Measurements from ENCODE around the gene TMA7B.

TMA7B gene

GRCh38 chr22:39994566-39995392, 34.6 kb downstream of the TMA7B start, which contains the start of gene FAM83F:
Gene FAM83F, plus strand, starts transcription at chr22:39994954. Its CDS starts 89 bp downstream, at chr22:39995043.
- H3K27ac ChIP-seq, result peak within 1 kb of the TSS; percentile 86

GRCh38 chr22:39995393-39996252, 35.4 kb downstream of the TMA7B start:
- TF ChIP-seq, protein P1, sequence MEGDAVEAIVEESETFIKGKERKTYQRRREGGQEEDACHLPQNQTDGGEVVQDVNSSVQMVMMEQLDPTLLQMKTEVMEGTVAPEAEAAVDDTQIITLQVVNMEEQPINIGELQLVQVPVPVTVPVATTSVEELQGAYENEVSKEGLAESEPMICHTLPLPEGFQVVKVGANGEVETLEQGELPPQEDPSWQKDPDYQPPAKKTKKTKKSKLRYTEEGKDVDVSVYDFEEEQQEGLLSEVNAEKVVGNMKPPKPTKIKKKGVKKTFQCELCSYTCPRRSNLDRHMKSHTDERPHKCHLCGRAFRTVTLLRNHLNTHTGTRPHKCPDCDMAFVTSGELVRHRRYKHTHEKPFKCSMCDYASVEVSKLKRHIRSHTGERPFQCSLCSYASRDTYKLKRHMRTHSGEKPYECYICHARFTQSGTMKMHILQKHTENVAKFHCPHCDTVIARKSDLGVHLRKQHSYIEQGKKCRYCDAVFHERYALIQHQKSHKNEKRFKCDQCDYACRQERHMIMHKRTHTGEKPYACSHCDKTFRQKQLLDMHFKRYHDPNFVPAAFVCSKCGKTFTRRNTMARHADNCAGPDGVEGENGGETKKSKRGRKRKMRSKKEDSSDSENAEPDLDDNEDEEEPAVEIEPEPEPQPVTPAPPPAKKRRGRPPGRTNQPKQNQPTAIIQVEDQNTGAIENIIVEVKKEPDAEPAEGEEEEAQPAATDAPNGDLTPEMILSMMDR (conservative IDR thresholded peaks at IDR 0.05), result no peak
- TF ChIP-seq ZFX (IDR thresholded peaks at IDR 0.05), result peak; percentile 94
- peak overlapping the region; percentile 86 for H3K27ac ChIP-seq

More at GRCh38 chr22:39994566-39995392, 34.6 kb downstream of the TMA7B start, which contains the start of gene FAM83F:
- TF ChIP-seq, protein P1 (conservative IDR thresholded peaks at IDR 0.05), result no peak
- TF ChIP-seq ZFX (IDR thresholded peaks at IDR 0.05), result peak; percentile 96

DNA sequence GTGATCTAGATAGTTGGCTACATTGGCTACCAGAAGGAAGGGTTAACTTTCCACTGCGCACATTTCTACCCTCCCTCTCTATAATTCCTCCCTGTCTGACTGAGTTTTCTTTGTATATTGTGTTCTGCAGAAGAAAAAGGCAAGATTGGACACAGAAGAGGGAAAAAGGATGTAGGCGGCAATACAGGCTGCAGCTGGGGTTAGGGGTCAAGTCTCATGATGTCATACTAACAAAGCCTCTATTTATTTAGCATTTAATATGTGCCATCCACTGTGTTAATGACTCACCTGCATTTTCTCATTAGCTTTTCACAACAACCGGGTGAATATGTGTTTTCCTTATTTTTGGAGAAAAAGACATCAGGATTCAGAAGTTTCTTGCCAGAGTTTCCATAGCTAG, 36.5 kb downstream of the TMA7B start:
- TF ChIP-seq, protein P1 (conservative IDR thresholded peaks at IDR 0.05), result no peak
- no peak for TF ChIP-seq ZFX (IDR thresholded peaks at IDR 0.05)
- H3K27ac ChIP-seq, result peak overlapping the region; percentile 86

DNA sequence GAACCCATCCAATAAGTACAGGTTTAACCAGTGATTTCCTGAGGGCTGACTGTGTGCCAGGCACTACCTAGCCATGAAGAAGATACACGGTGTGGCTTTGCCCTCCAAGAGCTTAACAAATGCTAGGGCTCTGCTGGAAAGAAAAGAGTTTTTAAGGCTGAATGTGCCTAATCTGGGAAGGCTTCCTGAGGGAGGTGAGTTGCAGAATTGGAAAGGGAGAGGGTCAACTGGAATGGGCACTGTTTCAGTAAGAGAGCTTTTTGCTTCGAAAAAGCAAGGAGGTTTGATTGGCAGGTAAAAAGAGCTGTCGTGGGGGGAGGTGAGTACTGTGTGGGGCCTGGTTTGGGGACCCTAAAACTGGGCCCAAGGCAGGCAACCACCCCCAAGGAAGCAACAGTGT, 37.2 kb downstream of the TMA7B start:
- peak overlapping the region; percentile 74 for H3K27ac ChIP-seq
- no peak for TF ChIP-seq ZFX (IDR thresholded peaks at IDR 0.05)
- TF ChIP-seq, protein P1 (conservative IDR thresholded peaks at IDR 0.05), result no peak

DNA sequence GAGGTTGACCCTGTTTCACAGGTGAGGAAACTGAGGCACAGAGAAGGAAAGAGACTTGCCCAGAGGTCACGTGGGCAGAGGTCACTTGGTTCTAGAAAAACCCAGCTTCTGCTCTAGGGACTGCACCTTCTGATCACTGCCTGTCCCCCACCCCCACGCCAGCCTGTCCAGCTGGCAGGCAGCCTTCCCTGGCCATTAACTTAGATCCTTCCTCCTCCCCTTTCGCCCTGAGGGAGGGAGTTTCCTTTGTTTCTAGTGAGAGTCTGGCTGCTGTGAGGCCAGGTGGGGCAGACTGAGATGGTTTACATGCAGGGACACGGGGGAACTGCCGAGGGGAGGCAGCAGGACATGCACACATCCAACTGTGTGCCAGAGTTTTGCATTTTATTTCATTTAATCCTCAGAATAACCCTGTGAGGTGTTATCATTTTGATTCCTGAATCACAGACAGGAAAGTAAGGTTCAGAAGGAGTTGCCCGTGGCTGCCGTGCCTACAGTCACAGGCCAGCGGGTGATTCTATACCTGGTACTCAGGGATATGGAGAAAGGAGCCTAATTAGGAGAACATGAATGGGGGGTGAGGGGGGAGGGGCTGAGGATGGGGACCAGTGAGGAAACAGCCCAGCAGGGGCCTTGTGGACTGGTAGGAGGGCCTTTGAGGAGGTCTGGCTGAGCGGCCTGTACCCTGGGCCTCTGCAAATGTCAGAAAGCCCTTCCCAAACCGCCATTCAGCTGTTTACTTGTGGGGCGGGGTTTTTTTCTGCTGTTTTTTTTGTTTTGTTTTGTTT, 37.9 kb downstream of the TMA7B start:
- peak overlapping the region; percentile 74 for H3K27ac ChIP-seq
- TF ChIP-seq, protein P1 (conservative IDR thresholded peaks at IDR 0.05), result no peak
- TF ChIP-seq ZFX (IDR thresholded peaks at IDR 0.05), result no peak

- peak overlapping the region; percentile 74 for H3K27ac ChIP-seq
- no peak for TF ChIP-seq ZFX (IDR thresholded peaks at IDR 0.05)
- TF ChIP-seq, protein P1 (conservative IDR thresholded peaks at IDR 0.05), result no peak
These were observed 39.1 kb downstream of the TMA7B start for GRCh38 chr22:39999144-39999757.
